Sigmoid colon (tissue), 7 donors: ENCODE measurements around the gene FALEC. TPM values are rescaled to one million over a fixed set of nuclear protein-coding genes. Genes with fewer than 3 reads are reported as not detected.

ENCODE experiments used
- DNase-seq: peaks from one replicate; pipeline ENCODE4 v3.0.0-alpha.2; 2019
- H3K27ac ChIP-seq, 4 donors: fragments of 200-600 bp; sonication (generic); one replicate each; pipeline ENCODE4 v1.5.1; 2016 to 2019; ENCODE audit warnings: mild to moderate bottlenecking in 1 of 4
- H3K27me3 ChIP-seq, 3 donors: fragments of 200-600 bp; sonication (generic); one replicate each; pipeline ENCODE4 v1.5.1; 2019; ENCODE audit warnings: mild to moderate bottlenecking in 1 of 3
- H3K36me3 ChIP-seq, 4 donors: fragments of 200-600 bp; sonication (generic); one replicate each; pipeline ENCODE4 v1.5.1; 2016 to 2019
- H3K4me1 ChIP-seq, 4 donors: fragments of 200-600 bp; sonication (generic); one replicate each; pipeline ENCODE4 v1.5.1; 2017 to 2019
- H3K4me3 ChIP-seq, 4 donors: fragments of 200-600 bp; sonication (generic); one replicate each; pipeline ENCODE4 v1.5.1; 2017 to 2019; ENCODE audit warnings: mild to moderate bottlenecking in 2 of 4, moderate library complexity in 1 of 4
- H3K9me3 ChIP-seq, 4 donors: fragments of 200-600 bp in 3 of 4; sonication (generic) in 3 of 4; one replicate each; pipeline versions ENCODE4 v1.5.1 to v1.6.1; 2013 to 2019
- CTCF ChIP-seq, 4 experiments: fragments of 450-650 bp in 3 of 4; fragments of 200-600 bp in 1 of 4; IDR thresholded peaks; one replicate each; pipeline ENCODE4 v1.5.1; 2016 to 2019; ENCODE audit warnings: antibody characterized with exemption in 4 of 4, mild to moderate bottlenecking in 3 of 4, moderate library complexity in 2 of 4
- EP300 ChIP-seq, 4 donors: sonication (generic); formaldehyde crosslinking; IDR thresholded peaks; one replicate each; pipeline ENCODE4 v1.6.1; 2017; ENCODE audit warnings: antibody characterized with exemption in 4 of 4
- POLR2A ChIP-seq, 2 donors: fragments of 450-650 bp; IDR thresholded peaks; one replicate each; pipeline ENCODE4 v1.6.1; 2016; ENCODE audit warnings: antibody characterized with exemption in 2 of 2, mild to moderate bottlenecking in 2 of 2, moderate library complexity in 2 of 2
- POLR2AphosphoS5 ChIP-seq, 4 donors: sonication (generic); formaldehyde crosslinking; IDR thresholded peaks; one replicate each; pipeline ENCODE4 v1.6.1; 2017; ENCODE audit warnings: antibody characterized with exemption in 4 of 4
- WGBS, 2 donors: extraction: QIAGEN DNeasy Blood & Tissue Kit; methylation state at CpG; one replicate each; pipeline ENCODE4 v1.1.7; 2013; 5-methylcytosine and 5-hydroxymethylcytosine counted together
- intact Hi-C: fragments of 100-400 bp; cut with DNase I; formaldehyde crosslinking; loops from one replicate; pipeline ENCODE4 v1.15.1; 2023
- polyA plus RNA-seq, 3 donors: library from polyadenylated mRNA; stranded (reverse); fragments of 200-250 nt; gene quantifications; one replicate each; pipeline ENCODE4 v1.2.3, GENCODE V29; 2013
- total RNA-seq, 4 donors: library from RNA; depleted of rRNA; stranded (reverse); fragments of >200 nt; gene quantifications; one replicate each; pipeline ENCODE4 v1.1.0, GENCODE V29; 2016
- donor health status: healthy with polysubstance abuse.
- donor health status: Bipolar disorder and iron deficiency.
- donor health status: healthy.

Gene FALEC
- total and polyA plus RNA-seq, 7 donors, result 0.35 TPM; not detected in 6

- TF ChIP-seq CTCF (IDR thresholded peaks at IDR 0.05), result no peak
- TF ChIP-seq POLR2A (IDR thresholded peaks at IDR 0.05), result no peak
- no peak for TF ChIP-seq EP300 (IDR thresholded peaks at IDR 0.05)
- TF ChIP-seq POLR2AphosphoS5 (IDR thresholded peaks at IDR 0.05), result peak in 1 of 4 donors; percentile 9
- H3K36me3 ChIP-seq, result peaks cover 0 to 16% (median 5%) of the 10 kb centered on the region in 4 donors
- no peaks in the 10 kb centered on the region for H3K9me3 ChIP-seq
- intact Hi-C loops, result no loop called here
- WGBS, 2 donors, result 87 to 91% methylated on average over 23 of the region's 23 CpGs
- no peak overlapping the region for H3K4me3 ChIP-seq
- DNase-seq, result no peak
- H3K27ac ChIP-seq, result peak overlapping the region; percentile 82 to 91 (median 88)
- no peaks in the 10 kb centered on the region for H3K27me3 ChIP-seq
- peaks cover 0 to 66% (median 45%) of the 10 kb centered on the region in 4 donors for H3K4me1 ChIP-seq
These were observed 38.0 kb downstream of the FALEC start for GRCh38 chr1:150553392-150554085.

- intact Hi-C loops, result no loop called here
- Histone ChIP-seq H3K27me3 (no peaks in the 10 kb centered on the region), H3K9me3 (no peaks in the 10 kb centered on the region), H3K4me3 (no peak overlapping the region), H3K4me1 (peaks cover 0 to 67% (median 47%) of the 10 kb centered on the region in 4 donors), H3K36me3 (peaks cover 0 to 16% (median 5%) of the 10 kb centered on the region in 4 donors), H3K27ac (peak overlapping the region in 3 of 4 donors; percentile 85 to 91 (median 90))
- WGBS, 2 donors, result 91 to 94% methylated on average over 8 of the region's 8 CpGs
- no peak for TF ChIP-seq POLR2A (IDR thresholded peaks at IDR 0.05)
- no peak for TF ChIP-seq CTCF (IDR thresholded peaks at IDR 0.05)
- no peak for TF ChIP-seq POLR2AphosphoS5 (IDR thresholded peaks at IDR 0.05)
- DNase-seq, result no peak
These were observed 38.5 kb downstream of the FALEC start for GRCh38 chr1:150554086-150554452.

GRCh38 chr1:150555198-150555970, 39.8 kb downstream of the FALEC start:
- H3K4me3 ChIP-seq, result no peak overlapping the region
- intact Hi-C loops, result no loop called here
- H3K27me3 ChIP-seq, result no peaks in the 10 kb centered on the region
- H3K27ac ChIP-seq, result no peak overlapping the region
- DNase-seq, result no peak
- TF ChIP-seq CTCF (IDR thresholded peaks at IDR 0.05) (no peak), POLR2AphosphoS5 (IDR thresholded peaks at IDR 0.05) (peak in 1 of 4 donors; percentile 4)
- peaks cover 0 to 68% (median 50%) of the 10 kb centered on the region in 4 donors for H3K4me1 ChIP-seq
- no peaks in the 10 kb centered on the region for H3K9me3 ChIP-seq
- 87 to 91% methylated on average over 19 of the region's 19 CpGs for WGBS, 2 donors
- peaks cover 0 to 16% (median 5%) of the 10 kb centered on the region in 4 donors for H3K36me3 ChIP-seq

- H3K4me1 ChIP-seq, result peaks cover 0 to 65% (median 50%) of the 10 kb centered on the region in 4 donors
- intact Hi-C loops, result no loop called here
- WGBS, 2 donors, result 89% methylated on average over 26 of the region's 26 CpGs
- TF ChIP-seq POLR2AphosphoS5 (IDR thresholded peaks at IDR 0.05), result no peak
- H3K36me3 ChIP-seq, result peaks cover 0 to 16% (median 5%) of the 10 kb centered on the region in 4 donors
- H3K27me3 ChIP-seq, result no peaks in the 10 kb centered on the region
- no peak overlapping the region for H3K4me3 ChIP-seq
- H3K9me3 ChIP-seq, result no peaks in the 10 kb centered on the region
- no peak for DNase-seq
- no peak overlapping the region for H3K27ac ChIP-seq
These were observed 40.7 kb downstream of the FALEC start for GRCh38 chr1:150555971-150556865.
